DOHH2 (cell line): ENCODE data around the gene SPOCK1.

Experiments used
- H3F3A ChIP-seq: fragments of 200-600 bp; sonication (generic), shearing (Covaris generic); 2 replicates; pipeline ENCODE4 v1.6.0; 2016; ENCODE audit warnings: antibody characterized with exemption, mild to moderate bottlenecking; ENCODE audit not compliant: control insufficient read depth, insufficient read depth
- H3K27ac ChIP-seq: fragments of 200-600 bp; sonication (generic); 2 replicates; pipeline ENCODE4 v1.5.1; 2014; ENCODE audit warnings: low read depth, mild to moderate bottlenecking, low read length, moderate library complexity
- H3K27me3 ChIP-seq: fragments of 200-600 bp; sonication (generic); 2 replicates; pipeline ENCODE4 v1.6.1; 2014; ENCODE audit warnings: mild to moderate bottlenecking, low read length, mixed read lengths; ENCODE audit not compliant: control insufficient read depth
- H3K36me3 ChIP-seq: fragments of 200-600 bp; sonication (generic); 2 replicates; pipeline ENCODE4 v1.6.1; 2014; ENCODE audit warnings: mild to moderate bottlenecking, low read length, moderate library complexity, mixed read lengths; ENCODE audit not compliant: control insufficient read depth
- H3K4me1 ChIP-seq: fragments of 200-600 bp; sonication (generic); 2 replicates; pipeline ENCODE4 v1.6.1; 2014; ENCODE audit warnings: mild to moderate bottlenecking, low read length, mixed read lengths; ENCODE audit not compliant: control insufficient read depth
- H3K4me2 ChIP-seq: fragments of 200-600 bp; sonication (generic); 2 replicates; pipeline ENCODE4 v1.6.0; 2014; ENCODE audit warnings: mild to moderate bottlenecking, low read length, moderate library complexity
- H3K4me3 ChIP-seq: fragments of 200-600 bp; sonication (generic); 2 replicates; pipeline ENCODE4 v1.5.1; 2014; ENCODE audit warnings: mild to moderate bottlenecking, low read length, mixed read lengths
- H3K79me2 ChIP-seq: fragments of 200-600 bp; sonication (generic); 2 replicates; pipeline ENCODE4 v1.6.1; 2014; ENCODE audit warnings: mild to moderate bottlenecking, low read length, mixed read lengths; ENCODE audit not compliant: control insufficient read depth
- H3K9me2 ChIP-seq: fragments of 200-600 bp; sonication (generic); replicated peaks from 2 replicates; pipeline ENCODE4 v1.6.1; 2014; ENCODE audit warnings: mild to moderate bottlenecking, low read length, mixed read lengths; ENCODE audit not compliant: control insufficient read depth
- H3K9me3 ChIP-seq: fragments of 200-600 bp; sonication (generic); 2 replicates; pipeline ENCODE4 v1.6.1; 2014; ENCODE audit warnings: antibody characterized with exemption, low read length, mixed read lengths; ENCODE audit not compliant: control insufficient read depth, insufficient read depth
- H4K20me1 ChIP-seq: fragments of 200-600 bp; sonication (generic); 2 replicates; pipeline ENCODE4 v1.6.0; 2014; ENCODE audit warnings: low read depth, mild to moderate bottlenecking, antibody characterized with exemption, low read length, moderate library complexity; ENCODE audit not compliant: control insufficient read depth, insufficient read depth
- CTCF ChIP-seq: fragments of 200-600 bp; sonication (generic); IDR thresholded peaks from one replicate; pipeline ENCODE4 v1.5.1; 2014; ENCODE audit warnings: antibody characterized with exemption, mild to moderate bottlenecking, low read depth, low read length; ENCODE audit not compliant: poor library complexity, severe bottlenecking
- EZH2phosphoT487 ChIP-seq: fragments of 200-600 bp; sonication (generic); IDR thresholded peaks from 2 replicates; pipeline ENCODE4 v1.6.1; 2017; ENCODE audit warnings: borderline replicate concordance, mild to moderate bottlenecking, antibody characterized with exemption, low read length, moderate library complexity, mixed read lengths

The SPOCK1 gene

GRCh38 chr5:137291436-137291835, 207.7 kb downstream of the SPOCK1 start:
- Histone ChIP-seq H3F3A (no peaks in the 10 kb centered on the region), H3K36me3 (no peaks in the 10 kb centered on the region), H3K4me2 (no peak overlapping the region), H3K4me1 (no peaks in the 10 kb centered on the region), H4K20me1 (no peaks in the 10 kb centered on the region), H3K27ac (no peak overlapping the region), H3K9me3 (no peaks in the 10 kb centered on the region), H3K4me3 (no peak overlapping the region), H3K27me3 (peaks cover 18% of the 10 kb centered on the region; the same call in 1 of the 2 replicates), H3K79me2 (no peaks in the 10 kb centered on the region), H3K9me2 (no peaks in the 10 kb centered on the region)
- TF ChIP-seq EZH2phosphoT487 = no peak
- TF ChIP-seq CTCF = no peak

- no peaks in the 10 kb centered on the region for H3K9me3 ChIP-seq
- H3K79me2 ChIP-seq = no peaks in the 10 kb centered on the region
- no peak overlapping the region for H3K27ac ChIP-seq
- no peaks in the 10 kb centered on the region for H3K36me3 ChIP-seq
- TF ChIP-seq EZH2phosphoT487 (no peak), CTCF (no peak)
- no peak overlapping the region for H3K4me2 ChIP-seq
- no peak overlapping the region for H3K4me3 ChIP-seq
- H3K27me3 ChIP-seq = peaks cover 18% of the 10 kb centered on the region; the same call in 1 of the 2 replicates
- H4K20me1 ChIP-seq = no peaks in the 10 kb centered on the region
- no peaks in the 10 kb centered on the region for H3K4me1 ChIP-seq
- H3K9me2 ChIP-seq = no peaks in the 10 kb centered on the region
- H3F3A ChIP-seq = no peaks in the 10 kb centered on the region
These were observed 208.1 kb downstream of the SPOCK1 start for GRCh38 chr5:137291031-137291430.

DNA sequence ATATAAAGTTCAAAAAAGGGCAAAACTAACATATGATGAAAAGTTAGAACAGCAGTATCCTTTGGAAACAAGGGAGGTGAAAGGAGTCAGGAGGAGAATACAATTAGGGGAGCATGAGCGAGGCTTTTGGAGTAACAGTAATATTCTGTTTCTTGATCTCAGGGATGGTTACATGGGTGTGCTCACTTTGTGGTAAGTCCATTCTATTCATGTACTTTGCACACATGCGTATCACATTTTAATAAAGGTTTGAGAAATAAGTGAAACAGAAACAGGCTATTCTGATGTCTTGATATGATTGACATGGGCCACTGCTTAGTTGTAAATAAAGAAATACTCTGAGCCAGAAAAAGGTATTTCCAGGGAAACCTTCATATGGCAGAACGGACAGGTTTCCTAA, 208.8 kb downstream of the SPOCK1 start:
- Histone ChIP-seq H3K9me3 (no peaks in the 10 kb centered on the region), H3K27ac (no peak overlapping the region)
- TF ChIP-seq EZH2phosphoT487 = no peak
- no peak for TF ChIP-seq CTCF

GRCh38 chr5:137289856-137290255, 209.3 kb downstream of the SPOCK1 start:
- H3K9me2 ChIP-seq = no peaks in the 10 kb centered on the region
- no peak overlapping the region for H3K4me2 ChIP-seq
- no peaks in the 10 kb centered on the region for H3K9me3 ChIP-seq
- H4K20me1 ChIP-seq = no peaks in the 10 kb centered on the region
- H3F3A ChIP-seq = no peaks in the 10 kb centered on the region
- H3K27me3 ChIP-seq = peaks cover 18% of the 10 kb centered on the region; the same call in 1 of the 2 replicates
- no peaks in the 10 kb centered on the region for H3K79me2 ChIP-seq
- no peaks in the 10 kb centered on the region for H3K36me3 ChIP-seq
- H3K27ac ChIP-seq = no peak overlapping the region
- no peaks in the 10 kb centered on the region for H3K4me1 ChIP-seq
- no peak overlapping the region for H3K4me3 ChIP-seq
- TF ChIP-seq CTCF (no peak), EZH2phosphoT487 (no peak)

More for the DNA sequence above, 208.8 kb downstream of the SPOCK1 start:
- H4K20me1 ChIP-seq = no peaks in the 10 kb centered on the region
- H3K9me2 ChIP-seq = no peaks in the 10 kb centered on the region
- H3K4me3 ChIP-seq = no peak overlapping the region
- H3K4me1 ChIP-seq = no peaks in the 10 kb centered on the region
- H3K36me3 ChIP-seq = no peaks in the 10 kb centered on the region
- peaks cover 18% of the 10 kb centered on the region; the same call in 1 of the 2 replicates for H3K27me3 ChIP-seq
- no peaks in the 10 kb centered on the region for H3K79me2 ChIP-seq
- no peaks in the 10 kb centered on the region for H3F3A ChIP-seq
- no peak overlapping the region for H3K4me2 ChIP-seq
